ENCODE data around the gene BEST3.

The BEST3 gene

GRCh38 chr12:69658203-69658602 is 40.9 kb downstream of the BEST3 start:
- ChIA-PET CTCF (interaction anchor here (1.3 kb wide), 1 partner anchor 19 kb away, joined by 4 read pairs; no protein-coding TSS in a partner anchor), POLR2A (no interaction called here)
- TF ChIP-seq CTCF (IDR thresholded peaks at IDR 0.05; ENCODE audit: insufficient read depth, low read length, missing control alignments) = no peak
- DNase-seq (ENCODE audit: low read depth, low spot score) = no peak
- H3K4me3 ChIP-seq (ENCODE audit: low read depth, low read length) = no peak overlapping the region

DNA sequence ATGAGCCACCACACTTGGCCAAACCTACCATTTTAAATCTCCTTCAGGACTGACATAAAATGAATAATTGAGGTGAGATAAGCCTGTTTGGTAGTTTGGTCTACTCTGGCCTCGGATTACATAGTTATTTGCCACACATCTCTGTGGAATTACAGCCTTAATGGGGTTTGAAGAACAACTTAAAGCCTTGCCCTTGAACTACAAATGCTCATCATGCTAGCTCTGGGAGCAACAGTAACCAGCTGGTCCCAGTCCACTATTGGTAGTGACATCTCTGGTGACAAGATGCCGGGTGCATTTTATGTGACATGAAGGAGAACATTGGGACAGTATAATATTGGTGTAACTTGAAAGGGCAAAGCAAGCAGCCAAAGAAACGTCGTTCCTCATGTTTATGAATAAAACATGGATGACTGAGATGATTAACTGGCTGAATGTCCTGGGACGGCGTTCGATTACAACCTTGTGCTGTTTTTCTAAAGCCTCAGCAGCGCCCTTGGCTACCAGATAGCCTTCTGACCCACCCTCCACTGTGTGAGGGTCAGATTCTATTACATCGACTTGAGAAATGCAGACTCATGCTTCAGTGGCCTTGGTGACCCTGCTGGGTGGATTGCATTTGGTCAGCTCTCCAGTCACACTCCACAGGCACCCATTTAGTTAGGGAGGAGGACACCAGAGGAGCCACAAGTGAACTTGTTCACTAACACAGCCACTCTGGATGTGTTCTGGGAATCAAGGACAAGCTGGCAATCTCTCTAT is 41.5 kb downstream of the BEST3 start:
- ChIA-PET CTCF (interaction anchor here (1.3 kb wide), 1 partner anchor 18 kb away, joined by 4 read pairs; no protein-coding TSS in a partner anchor), POLR2A (no interaction called here)
- H3K4me3 ChIP-seq (ENCODE audit: low read depth, low read length) = no peak overlapping the region
- no peak for TF ChIP-seq CTCF (IDR thresholded peaks at IDR 0.05; ENCODE audit: insufficient read depth, low read length, missing control alignments)
- DNase-seq (ENCODE audit: low read depth, low spot score) = no peak

DNA sequence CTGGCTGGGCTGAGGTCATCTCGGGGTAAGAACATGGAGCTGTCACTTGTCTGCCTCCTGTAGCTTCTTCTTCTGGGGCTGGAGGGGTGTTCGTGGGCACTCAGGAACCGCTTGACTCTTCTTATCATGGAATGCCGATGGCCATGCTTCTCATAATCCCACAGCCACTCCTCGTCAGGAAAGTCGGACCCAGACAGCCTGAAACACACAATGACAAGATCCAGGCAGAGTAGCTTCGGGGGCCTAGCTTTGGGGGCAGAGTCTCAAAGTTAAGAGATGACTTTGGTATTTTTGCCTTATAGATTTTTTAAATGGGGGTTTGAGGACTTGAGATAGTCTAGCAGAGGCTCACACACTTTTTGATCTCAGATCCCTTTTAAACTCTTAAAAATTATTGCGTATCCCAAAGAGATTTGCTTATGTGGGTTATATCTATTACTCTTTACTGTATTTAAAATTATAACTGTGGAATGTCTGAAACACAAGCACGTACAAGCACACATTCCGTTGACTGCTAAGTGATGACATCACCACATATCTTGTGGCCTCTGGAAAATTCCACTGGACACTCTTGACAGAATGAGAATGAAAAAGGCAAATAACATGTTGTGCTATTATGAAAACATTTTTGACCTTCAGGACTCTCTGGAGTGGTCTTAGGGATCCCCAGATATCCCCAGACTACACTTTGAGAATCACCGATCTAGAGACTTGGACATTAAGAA is 43.3 kb downstream of the BEST3 start:
- no peak overlapping the region for H3K4me3 ChIP-seq (ENCODE audit: low read depth, low read length)
- ChIA-PET POLR2A (no interaction called here), CTCF (interaction anchor here (0.7 to 13.5 kb wide), 3 partner anchors 9 to 30 kb away, joined by 3 to 117 read pairs (median 4); no protein-coding TSS in a partner anchor)
- no peak for TF ChIP-seq CTCF (IDR thresholded peaks at IDR 0.05; ENCODE audit: insufficient read depth, low read length, missing control alignments)
- peak; percentile 71 for DNase-seq (ENCODE audit: low read depth, low spot score)

- DNase-seq (ENCODE audit: low read depth, low spot score) = no peak
- POLR2A ChIA-PET = no interaction called here
- CTCF ChIA-PET = interaction anchor here (13.5 kb wide), 1 partner anchor 16 kb away, joined by 117 read pairs; no protein-coding TSS in a partner anchor
Measured at GRCh38 chr12:69653703-69654102, 45.4 kb downstream of the BEST3 start.

GRCh38 chr12:69651922-69652321 is 47.2 kb downstream of the BEST3 start:
- no peak overlapping the region for H3K4me3 ChIP-seq (ENCODE audit: low read depth, low read length)
- no peak for DNase-seq (ENCODE audit: low read depth, low spot score)
- TF ChIP-seq CTCF (IDR thresholded peaks at IDR 0.05; ENCODE audit: insufficient read depth, low read length, missing control alignments) = no peak
- ChIA-PET POLR2A (interaction anchor here (0.5 kb wide), 1 partner anchor 501 kb away, joined by 4 read pairs; no protein-coding TSS in a partner anchor), CTCF (interaction anchor here (0.7 to 13.5 kb wide), 6 partner anchors 12 to 295 kb away, joined by 3 to 117 read pairs (median 4); no protein-coding TSS in a partner anchor)

More at GRCh38 chr12:69653703-69654102, 45.4 kb downstream of the BEST3 start:
- no peak overlapping the region for H3K4me3 ChIP-seq (ENCODE audit: low read depth, low read length)
- no peak for TF ChIP-seq CTCF (IDR thresholded peaks at IDR 0.05; ENCODE audit: insufficient read depth, low read length, missing control alignments)

GRCh38 chr12:69649529-69649928 is 49.6 kb downstream of the BEST3 start:
- ChIA-PET CTCF (interaction anchor here (13.5 kb wide), 1 partner anchor 12 kb away, joined by 117 read pairs; no protein-coding TSS in a partner anchor), POLR2A (no interaction called here)
- no peak for DNase-seq (ENCODE audit: low read depth, low spot score)
- TF ChIP-seq CTCF (IDR thresholded peaks at IDR 0.05; ENCODE audit: insufficient read depth, low read length, missing control alignments) = no peak
- H3K4me3 ChIP-seq (ENCODE audit: low read depth, low read length) = no peak overlapping the region
